Measurements from ENCODE around the gene TRIM46.
"Not testable (repeated sequence)": the region's sequence is repeated elsewhere in the genome, so short reads cannot be mapped to it uniquely, and the experiment has no call there.

TRIM46 gene

DNA sequence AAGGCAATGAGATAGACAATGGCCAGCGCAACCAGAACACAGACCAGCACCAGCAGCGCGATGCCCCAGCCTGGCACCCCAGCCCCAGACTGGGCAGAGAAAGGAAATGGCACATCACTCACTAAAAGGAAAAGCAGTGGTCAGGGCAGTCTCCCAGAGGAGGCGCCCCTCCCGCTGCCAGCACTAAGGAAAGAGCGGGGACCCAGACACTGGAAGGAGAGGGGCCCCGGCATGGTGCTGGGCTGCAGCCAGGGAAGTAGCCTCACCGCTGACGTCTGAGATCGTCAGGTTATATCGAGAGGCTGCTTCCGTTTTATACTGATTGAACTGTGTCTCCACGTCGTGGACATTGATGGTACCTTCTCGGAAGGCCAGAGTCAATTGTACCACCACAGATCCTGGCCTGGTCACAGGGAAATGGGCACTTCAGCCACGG is 13.8 kb downstream of the TRIM46 start:
- no peak for FAIRE-seq

DNA sequence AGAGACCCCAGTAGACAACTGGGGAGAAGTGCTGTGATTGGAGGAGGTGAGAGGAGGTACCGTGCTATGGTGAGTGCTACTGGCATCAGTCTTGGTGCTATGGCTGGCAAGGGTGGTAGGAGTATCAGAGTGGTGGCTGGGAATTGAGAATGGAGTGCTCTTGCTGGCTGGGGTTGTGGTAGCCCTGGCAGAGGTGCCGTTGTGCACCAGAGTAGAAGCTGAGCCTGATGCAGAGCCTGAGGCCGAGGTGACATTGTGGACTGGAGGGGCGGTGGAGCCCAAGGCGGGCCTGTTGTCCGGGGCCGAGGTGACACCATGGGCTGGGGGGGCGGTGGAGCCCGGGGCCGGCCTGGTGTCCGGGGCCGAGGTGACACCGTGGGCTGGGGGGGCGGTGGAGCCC is 14.6 kb downstream of the TRIM46 start:
- FAIRE-seq: no peak

DNA sequence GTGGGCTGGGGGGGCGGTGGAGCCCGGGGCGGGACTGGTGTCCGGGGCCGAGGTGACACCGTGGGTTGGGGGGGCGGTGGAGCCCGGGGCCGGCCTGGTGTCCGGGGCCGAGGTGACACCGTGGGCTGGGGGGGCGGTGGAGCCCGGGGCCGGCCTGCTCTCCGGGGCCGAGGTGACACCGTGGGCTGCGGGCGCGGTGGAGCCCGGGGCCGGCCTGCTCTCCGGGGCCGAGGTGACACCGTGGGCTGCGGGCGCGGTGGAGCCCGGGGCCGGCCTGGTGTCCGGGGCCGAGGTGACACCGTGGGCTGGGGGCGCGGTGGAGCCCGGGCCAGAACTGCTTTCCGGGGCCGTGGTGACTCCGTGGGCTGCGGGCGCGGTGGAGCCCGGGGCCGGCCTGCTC is 16.3 kb downstream of the TRIM46 start:
- not testable (repeated sequence) for FAIRE-seq

DNA sequence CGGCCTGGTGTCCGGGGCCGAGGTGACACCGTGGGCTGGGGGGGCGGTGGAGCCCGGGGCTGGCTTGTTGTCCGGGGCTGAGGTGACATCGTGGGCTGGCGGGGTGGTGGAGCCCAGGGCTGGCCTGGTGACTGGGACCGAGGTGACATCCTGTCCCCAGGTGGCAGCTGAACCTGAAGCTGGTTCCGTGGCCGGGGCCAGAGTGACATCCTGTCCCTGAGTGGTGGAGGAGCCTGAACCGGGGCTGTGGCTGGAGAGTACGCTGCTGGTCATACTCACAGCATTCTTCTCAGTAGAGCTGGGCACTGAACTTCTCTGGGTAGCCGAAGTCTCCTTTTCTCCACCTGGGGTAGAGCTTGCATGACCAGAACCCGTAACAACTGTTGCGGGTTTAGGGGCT is 18.3 kb downstream of the TRIM46 start:
- no peak for FAIRE-seq

DNA sequence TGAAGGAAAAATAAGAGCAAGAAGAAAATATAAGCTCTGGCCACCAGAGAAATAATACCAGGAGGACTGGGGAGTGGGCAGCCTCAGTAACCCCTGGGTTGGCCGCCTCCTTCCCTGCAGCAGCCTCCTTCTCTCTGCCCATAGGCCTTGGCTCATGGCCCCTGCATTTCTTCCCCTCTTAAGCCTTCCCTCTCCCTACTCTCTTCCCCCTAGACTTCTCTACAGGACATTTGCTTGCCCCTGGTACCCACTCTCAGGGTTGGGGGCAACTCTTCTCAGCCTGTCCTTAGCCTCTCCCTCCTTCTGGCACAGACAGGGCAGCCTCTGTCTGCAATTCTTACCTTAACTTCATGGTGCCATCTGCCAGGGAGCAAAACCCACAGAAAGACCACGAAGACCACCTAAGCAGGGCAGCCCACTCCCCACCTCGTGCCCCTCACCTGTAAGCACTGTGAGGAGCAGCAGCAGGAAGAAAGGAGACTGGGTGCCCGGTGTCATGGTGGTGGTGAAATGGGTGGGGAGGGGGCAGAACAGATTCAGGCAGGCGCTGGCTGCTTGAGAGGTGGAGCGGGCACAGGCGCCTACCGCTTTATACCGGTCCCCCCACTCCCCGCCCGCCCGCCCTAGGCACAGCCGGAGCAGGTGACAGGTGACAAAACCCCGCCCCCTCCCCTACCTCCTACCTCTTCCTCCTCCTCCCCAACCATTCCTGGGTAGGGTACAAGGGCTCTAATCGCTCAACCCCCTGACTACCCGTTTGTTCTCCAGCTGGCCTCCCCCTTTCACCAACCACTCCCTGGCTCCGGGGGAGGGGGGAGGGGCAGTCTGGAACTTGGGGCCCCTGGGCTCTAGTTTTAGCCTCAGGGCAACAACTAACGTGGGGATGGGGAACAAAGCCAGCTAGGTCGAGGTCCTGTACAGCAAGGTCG is 19.0 kb downstream of the TRIM46 start:
- FAIRE-seq: no peak

DNA sequence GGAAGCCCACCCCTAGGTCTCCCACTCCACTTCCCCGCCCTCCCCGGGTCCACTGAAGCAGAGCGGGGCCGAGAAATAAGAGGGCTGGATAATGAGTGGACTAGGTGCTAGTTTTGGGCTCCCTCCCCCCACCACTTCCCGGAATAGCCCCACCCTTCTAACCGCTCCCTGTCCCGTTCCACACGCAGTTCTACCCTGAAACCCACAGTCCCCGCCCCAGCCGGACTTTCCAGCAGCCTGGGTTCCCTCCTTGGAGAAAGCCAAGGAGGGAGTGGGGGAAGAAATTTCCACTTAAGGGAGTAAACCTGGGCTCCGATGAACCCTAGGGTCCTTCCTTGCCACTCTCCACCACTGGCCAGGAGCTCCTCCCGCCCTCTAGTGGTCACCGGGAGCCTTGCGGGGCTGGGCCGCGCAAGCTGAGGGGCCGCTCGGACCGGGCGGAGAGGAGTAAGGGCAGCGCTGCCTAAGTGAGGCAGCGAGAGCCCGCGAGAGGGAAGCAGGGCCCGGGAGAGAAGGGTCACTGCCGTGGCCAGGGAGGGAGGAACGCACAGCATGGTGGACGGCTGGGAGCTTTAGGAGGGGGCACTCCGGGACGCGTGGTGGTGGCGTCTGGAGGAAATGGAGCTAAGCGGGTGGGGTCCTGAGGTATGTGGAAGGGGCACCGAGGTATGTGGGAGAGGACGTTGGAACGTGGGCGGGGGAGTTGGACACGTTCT is 19.8 kb downstream of the TRIM46 start:
- FAIRE-seq: no peak

DNA sequence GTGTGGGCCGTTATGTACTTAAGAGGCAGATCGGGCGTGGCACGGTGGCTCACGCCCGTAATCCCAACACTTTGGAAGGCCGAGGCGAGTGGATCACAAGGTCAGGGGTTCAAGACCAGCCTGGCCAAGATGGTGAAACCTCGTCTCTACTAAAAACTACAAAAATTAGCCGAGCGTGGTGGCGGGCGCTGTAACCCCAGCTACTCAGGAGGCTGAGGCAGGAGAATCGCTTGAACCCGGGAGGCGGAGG is 20.3 kb downstream of the TRIM46 start:
- not testable (repeated sequence) for FAIRE-seq

DNA sequence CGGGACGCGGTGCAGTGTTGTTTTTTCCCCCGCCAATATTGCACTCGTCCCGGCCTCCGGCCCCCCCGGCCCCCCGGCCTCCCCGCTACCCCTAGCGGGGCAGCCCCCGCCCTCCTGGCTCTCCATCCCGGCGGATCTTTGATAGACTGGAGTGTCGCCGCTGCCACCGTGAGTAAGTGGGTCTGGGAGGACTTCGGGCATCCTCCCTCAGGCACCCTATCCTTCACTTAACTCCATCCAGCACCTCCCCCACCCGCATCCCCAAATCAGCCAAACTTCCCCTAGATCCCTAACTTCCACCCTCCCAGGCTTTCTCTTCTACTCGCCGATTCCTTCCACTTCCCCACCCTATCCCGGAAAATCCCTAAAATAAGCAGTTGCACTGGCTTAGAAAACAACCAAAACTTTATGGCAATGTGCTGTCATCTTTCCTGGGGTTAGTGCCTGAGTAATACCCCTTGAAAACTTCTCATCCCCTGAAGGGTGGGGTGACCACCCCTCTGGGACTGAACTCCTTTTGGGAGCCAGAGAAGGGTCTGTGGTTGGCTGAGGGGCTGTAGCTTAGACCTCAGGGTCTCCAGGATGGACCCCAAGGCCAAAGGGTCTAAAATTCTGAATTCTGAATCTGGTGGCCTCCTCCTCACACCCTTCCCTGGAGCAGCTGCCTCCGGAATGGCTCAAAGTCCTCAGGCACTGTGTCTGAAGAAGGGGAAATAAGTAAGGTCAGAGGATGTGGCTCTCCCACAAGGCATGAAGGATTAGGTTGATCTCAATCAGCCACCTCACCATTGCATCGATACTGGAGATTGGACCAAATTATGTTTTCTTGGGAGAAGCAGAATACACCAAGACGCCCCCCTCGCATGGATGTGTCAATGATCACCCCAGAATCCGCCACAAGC is 21.8 kb downstream of the TRIM46 start:
- FAIRE-seq: no peak

DNA sequence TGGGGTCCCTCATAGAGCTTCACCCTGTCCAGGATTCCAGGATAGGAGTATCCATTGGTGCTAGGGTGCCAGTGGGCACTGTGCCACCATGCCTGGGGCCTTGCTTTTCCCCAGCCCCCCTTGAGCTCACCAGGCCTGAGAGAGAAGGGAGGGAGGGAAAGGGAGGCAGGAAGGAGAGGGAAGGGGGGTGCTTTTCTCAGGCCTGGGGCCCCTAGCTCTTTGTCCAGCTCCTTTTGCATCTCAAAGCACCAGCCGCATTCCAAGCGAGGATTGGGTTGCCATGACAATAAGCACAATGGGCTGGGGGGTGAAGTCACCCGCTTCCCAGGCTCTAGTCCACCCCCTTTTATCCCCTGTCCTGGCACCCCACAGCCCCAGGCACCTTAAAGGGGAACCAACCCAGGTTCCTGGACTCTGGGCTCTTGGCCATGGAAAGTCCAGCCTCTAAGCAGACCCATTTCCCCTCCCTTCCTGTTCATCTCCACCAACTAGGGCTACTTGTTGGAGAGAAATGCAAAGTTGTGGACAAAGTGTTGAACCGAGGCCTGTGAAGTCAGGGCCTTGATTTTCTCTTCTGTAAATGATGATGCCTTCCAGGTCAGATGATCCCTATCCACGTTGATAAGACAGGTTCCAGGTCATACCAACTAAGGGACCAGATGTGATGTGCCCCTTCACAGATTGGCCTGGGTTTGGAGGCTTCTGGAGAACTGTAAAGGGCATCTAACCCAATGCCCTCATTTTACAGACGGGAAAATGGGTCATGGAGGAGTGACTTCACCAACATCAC is 22.6 kb downstream of the TRIM46 start:
- FAIRE-seq: no peak

DNA sequence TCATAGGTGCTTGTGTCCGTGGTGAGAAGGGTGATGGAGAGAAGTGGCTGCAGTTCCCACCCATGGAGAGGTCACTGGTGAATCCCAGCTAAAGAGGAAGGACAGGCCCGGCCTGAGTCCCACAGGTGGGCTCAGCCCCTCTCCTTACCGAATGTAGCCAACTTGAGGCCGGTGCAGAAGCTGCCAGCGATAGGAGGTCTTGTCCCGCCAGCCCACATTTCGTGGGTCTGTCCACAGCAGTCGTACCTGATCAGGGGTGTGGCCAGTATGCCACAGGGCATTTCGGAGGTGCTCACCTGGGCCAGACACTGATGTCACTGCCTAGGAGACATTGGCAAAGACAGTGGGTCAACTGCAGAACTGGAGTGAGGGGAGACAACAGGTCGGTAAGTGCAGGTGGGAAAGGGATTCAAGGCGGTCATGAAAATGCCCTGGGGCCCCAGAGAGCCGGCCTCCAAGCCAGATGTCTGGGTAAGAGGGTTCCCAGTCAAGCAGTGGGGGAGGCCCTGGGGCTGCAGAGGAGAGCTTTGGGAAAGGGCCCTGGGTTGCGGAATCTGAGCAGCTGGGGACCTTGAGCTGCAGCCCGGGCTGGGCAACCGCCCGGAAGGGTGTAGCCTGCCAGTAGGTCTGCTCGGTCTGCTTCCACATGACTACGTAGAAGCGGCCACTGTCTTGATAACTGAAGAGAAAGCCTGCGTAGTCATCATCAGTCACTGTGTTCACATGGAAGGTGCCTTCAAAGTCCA is 23.4 kb downstream of the TRIM46 start:
- no peak for FAIRE-seq

DNA sequence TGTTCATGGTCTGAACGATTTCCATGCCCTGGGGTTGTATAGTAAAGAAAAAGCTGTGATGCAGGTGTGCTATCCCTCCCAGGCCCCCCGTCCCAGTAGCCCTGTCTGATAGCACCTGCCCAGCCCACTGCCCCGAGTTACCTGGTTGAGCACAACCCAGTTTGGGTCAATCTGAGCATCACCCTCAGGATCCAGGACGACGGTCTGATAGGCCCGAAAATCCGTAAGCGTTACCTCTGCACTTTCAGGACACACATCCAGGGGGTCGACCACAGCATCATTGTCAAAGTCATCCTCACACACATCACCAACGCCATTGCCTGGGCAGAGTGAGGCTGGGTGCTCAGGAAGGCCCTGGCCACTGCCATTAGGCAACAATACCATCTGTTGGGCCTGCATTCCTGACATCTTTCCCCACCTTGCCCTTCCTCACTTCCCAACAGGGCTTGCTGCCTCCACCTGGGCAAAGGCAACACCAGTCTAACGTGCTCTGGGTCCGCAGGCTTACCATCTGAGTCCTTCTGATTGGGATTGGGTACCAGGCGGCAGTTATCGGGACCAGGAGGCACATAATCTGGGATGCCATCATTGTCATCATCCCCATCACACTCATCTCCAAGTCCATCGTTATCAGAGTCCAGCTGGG is 24.4 kb downstream of the TRIM46 start:
- FAIRE-seq: no peak

DNA sequence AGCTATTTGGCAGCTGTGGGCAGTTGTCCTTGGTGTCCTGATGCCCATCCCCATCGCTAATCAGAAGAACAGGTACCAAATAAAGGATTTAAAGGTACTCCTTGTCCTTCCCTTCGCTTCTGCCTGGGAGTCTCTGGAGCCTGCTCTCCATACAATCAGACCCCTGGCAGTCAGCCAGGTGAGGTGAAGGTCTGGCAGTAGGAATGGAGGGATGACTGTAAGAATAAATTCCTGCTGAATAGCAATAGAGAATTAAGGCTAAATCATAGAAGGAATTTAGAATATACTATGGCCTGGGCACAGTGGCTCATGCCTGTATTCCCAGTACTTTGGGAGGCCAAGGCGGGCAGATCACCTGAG is 24.9 kb downstream of the TRIM46 start:
- FAIRE-seq: no peak

DNA sequence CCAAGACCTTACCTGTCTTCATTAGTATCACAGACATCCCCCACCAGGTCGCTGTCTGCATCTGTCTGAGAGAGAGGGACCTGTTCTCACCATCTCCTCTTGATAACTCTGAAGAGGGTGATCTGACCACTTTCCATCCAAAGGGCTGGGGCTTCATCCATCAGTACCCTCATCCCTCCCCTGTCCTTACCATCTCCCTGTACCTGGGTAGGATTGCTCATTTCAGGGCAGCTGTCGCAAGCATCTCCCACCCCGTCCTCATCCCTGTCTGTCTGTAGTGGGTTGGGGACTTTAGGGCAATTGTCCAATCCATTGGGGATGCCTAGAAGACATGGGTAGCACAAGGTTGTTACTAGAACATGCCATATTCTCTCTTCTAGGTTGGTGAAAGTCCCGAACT is 26.1 kb downstream of the TRIM46 start:
- FAIRE-seq: no peak

DNA sequence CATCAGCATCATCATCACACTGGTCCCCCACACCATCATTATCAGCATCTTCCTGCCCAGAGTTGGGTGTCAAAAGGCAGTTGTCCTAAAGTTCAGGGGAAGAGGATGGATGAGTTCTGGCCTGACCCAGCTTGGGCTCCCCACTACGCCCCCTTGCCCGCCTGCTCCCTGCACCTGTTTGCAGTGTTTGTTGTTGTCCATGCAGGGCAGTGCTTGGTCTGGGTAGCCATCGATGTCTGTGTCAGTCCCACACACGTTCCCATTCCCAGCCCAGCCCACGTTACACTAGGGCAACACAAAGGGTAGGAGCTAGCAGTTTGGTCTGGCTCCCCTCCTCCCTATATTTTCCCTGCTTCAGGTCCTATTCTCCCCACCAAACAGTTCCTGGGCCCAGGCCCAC is 27.3 kb downstream of the TRIM46 start:
- no peak for FAIRE-seq

DNA sequence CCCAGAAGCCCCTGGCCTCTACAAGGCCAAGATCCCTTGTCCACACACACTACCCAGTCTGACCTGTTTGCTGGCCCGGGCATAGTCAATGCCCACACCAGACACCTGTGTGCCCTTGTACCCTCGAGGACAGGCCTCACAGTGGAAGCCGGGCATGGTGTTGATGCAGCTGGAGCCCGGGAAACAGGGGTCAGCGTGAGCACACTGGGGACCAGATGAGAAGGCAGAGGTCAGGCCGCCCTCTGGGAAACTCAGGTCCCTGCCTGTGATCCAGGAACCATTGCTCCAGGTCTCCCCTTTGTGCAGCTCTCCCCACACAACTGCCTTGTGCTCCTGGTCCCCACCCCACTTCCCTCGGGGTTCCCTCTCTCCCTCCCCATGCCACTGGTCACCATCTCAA is 28.5 kb downstream of the TRIM46 start:
- no peak for FAIRE-seq

DNA sequence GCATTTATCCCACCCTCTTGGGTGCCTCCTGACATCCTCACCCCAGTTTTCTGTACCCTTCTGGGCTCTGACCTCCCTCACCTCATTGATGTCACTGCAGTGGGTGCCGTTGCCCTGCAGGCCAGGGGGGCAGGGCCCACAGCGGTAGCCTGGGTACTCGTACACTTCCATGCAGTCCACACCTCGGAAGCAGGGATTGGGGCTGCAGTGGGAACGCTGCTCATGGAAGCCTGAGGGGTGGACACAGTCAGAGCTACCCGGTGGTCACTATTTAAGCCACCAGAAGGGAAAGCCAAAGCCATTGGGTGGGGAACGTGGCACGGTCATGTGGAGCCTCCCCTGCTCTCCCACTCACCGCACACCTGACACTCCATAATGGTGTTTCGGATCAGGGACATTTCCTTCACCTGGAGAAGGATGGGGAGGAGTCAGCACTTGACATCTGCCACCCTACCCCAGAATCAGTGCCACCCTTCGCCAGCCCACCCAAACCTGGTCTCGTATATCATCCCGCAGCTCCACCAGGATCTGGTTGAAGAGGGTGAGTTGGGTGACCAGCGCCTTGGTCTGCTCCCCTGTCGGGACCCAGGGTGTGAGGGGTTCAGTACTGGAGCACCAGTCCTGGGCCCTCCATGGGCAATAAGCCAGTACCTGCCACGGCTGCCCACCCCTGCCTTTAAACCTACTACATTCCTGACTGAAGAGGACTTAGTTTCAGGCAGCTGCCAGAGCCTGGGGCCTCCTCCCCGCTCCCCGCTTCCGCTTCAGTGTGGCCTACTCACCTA is 29.3 kb downstream of the TRIM46 start:
- no peak for FAIRE-seq

DNA sequence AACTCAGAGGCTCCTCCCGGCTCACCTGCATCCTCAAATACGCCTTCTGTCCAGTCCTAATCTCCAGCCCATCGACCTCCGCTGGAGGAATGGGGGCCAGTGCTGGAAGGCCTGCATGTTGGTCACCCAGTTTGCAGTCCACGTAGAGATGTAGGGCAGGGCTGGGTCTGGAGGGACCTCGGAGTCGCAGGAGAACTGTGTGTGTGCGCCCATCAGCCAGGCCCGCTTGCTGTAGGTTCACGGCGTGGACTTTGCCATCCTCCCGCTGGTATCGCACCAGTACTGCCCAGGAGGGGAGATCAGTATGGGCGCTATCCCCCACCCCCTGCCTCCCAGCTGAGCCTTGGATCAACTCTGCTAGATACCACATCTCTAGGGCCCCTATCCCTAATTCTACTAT is 31.4 kb downstream of the TRIM46 start:
- no peak for FAIRE-seq

DNA sequence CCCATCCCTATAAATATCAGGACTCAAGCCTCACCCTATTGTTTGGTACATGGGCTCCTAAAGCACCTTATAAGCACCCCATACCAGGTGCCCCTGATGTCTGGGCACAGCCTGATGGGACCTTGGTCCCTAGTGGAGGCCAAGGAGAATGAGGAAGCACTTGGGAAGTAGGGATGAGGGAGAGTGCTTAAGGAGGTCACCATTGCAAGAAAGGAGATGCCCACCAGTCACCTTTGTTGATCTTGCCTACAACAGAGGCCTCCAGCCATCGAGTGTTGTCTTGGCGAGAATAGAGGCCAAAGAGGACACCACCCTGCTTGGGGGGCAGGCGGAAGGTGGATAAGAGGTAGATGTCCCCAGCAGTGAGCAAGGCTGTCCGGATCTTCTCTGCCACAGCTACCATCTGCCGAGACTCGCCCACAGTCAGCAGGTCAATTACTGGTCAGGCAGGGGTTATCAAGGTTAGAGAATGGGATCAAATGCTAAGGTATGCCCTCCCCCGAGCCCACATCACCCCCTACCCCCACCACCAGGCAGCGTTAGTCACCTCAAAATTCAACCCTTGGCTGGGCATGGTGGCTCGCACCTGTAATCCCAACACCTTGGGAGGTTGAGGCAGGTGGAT is 32.4 kb downstream of the TRIM46 start:
- FAIRE-seq: no peak

DNA sequence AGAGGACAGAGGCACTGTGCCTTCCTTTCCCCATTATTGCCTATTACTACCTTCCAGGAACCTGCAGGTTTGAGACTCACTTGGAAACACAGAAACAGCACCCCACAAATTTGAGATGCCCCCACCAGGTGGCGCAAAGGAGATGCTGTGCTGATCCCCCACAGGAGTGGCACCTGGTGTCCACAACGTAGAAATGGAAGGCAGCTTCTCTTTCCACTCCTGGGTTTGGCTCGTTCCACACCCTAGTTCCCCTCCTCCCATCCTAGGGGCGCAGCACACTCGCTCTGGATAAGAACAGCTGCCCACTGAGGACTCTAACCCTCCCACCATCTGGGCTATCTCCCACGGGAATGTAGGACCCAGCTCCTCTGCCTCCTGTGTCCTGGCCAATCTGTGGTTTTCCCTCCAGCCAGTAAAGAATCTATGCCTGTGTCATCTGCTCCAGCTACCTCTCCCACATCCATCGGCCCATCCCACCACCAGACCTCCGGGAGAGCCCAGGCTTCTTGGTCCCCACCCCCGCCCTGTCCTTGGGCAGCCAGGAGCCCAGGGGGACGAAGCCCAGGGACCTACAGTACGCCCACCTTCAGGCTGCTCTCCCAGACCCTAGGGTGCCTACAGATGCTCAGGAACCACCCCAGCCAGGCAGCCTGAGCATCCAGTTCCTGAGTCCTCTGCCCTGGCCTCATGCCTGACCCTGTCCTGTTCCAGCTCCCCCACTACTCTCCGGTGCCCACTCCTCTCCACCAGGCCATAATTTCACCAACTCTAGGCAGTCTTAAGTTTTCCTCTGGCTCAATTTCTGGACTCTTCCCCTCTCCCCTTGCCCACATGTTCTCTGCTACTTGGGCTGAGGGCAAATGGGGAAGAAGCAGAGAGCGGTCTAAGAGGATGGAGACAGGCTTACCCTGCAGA is 33.5 kb downstream of the TRIM46 start:
- FAIRE-seq: no peak
